Vagina (tissue), 2 donors: Measurements from ENCODE around the gene PGBD5. TPM values are rescaled to one million over a fixed set of nuclear protein-coding genes. Genes with fewer than 3 reads are reported as not detected.

Experiments used
- DNase-seq, 2 donors: peaks; one replicate each; pipeline ENCODE4 v3.0.0-alpha.2; 2017; ENCODE audit errors: extremely low spot score in 2 of 2
- H3K27ac ChIP-seq: fragments of 200-600 bp; sonication (generic); one replicate; pipeline ENCODE4 v1.5.1; 2019
- H3K27me3 ChIP-seq: fragments of 200-600 bp; sonication (generic); one replicate; pipeline ENCODE4 v1.5.1; 2019
- H3K36me3 ChIP-seq, 2 donors: fragments of 200-600 bp; sonication (generic); one replicate each; pipeline ENCODE4 v1.5.1; 2017 to 2019
- H3K4me1 ChIP-seq: fragments of 200-600 bp; sonication (generic); one replicate; pipeline ENCODE4 v1.5.1; 2019
- H3K4me3 ChIP-seq, 2 donors: fragments of 200-600 bp; sonication (generic); 1 replicate in 1 of 2; 2 replicates in 1 of 2; pipeline ENCODE4 v1.5.1; 2016 to 2019
- H3K9me3 ChIP-seq: fragments of 200-600 bp; sonication (generic); one replicate; pipeline ENCODE4 v1.5.1; 2019
- CTCF ChIP-seq, 3 experiments: fragments of 450-650 bp in 2 of 3; fragments of 200-600 bp in 1 of 3; sonication (generic) in 1 of 3; IDR thresholded peaks; one replicate each; pipeline ENCODE4 v1.5.1; 2017 to 2019; ENCODE audit warnings: antibody characterized with exemption in 3 of 3, mild to moderate bottlenecking in 2 of 3, moderate library complexity in 2 of 3
- POLR2A ChIP-seq, 2 donors: fragments of 450-650 bp; IDR thresholded peaks; one replicate each; pipeline ENCODE4 v1.6.1; 2017; ENCODE audit warnings: antibody characterized with exemption in 2 of 2, mild to moderate bottlenecking in 2 of 2, moderate library complexity in 2 of 2
- POLR2AphosphoS5 ChIP-seq, 2 donors: sonication (generic); formaldehyde crosslinking; IDR thresholded peaks; one replicate each; pipeline ENCODE4 v1.9.0; 2017; ENCODE audit warnings: antibody characterized with exemption in 2 of 2, mild to moderate bottlenecking in 2 of 2, low read depth in 1 of 2; ENCODE audit not compliant: insufficient read depth in 1 of 2
- intact Hi-C: fragments of 100-400 bp; cut with DNase I; formaldehyde crosslinking; loops from one replicate; pipeline ENCODE4 v1.15.1; 2023
- total RNA-seq: library from RNA; depleted of rRNA; stranded (reverse); fragments of >200 nt; gene quantifications from one replicate; pipeline ENCODE4 v1.2.3, GENCODE V29; 2016

The PGBD5 gene
- total RNA-seq, 1 donor from 2014 or later: 0.98 TPM

- DNase-seq: no peak
- Histone ChIP-seq H3K36me3 (no peaks in the 10 kb centered on the region), H3K4me3 (no peak overlapping the region), H3K9me3 (no peaks in the 10 kb centered on the region), H3K27me3 (no peaks in the 10 kb centered on the region), H3K27ac (peak overlapping the region; percentile 19), H3K4me1 (peaks cover 29% of the 10 kb centered on the region)
- TF ChIP-seq POLR2A (IDR thresholded peaks at IDR 0.05) (no peak), POLR2AphosphoS5 (IDR thresholded peaks at IDR 0.05; ENCODE audit: insufficient read depth in 1 of 2, low read depth in 1 of 2) (no peak), CTCF (IDR thresholded peaks at IDR 0.05) (no peak)
- intact Hi-C loops: no loop called here
Measured at GRCh38 chr1:230352537-230352936, 73.6 kb downstream of the PGBD5 start.

- Histone ChIP-seq H3K4me3 (no peak overlapping the region), H3K27ac (peak overlapping the region; percentile 7), H3K4me1 (peaks cover 29% of the 10 kb centered on the region), H3K36me3 (no peaks in the 10 kb centered on the region), H3K27me3 (no peaks in the 10 kb centered on the region), H3K9me3 (no peaks in the 10 kb centered on the region)
- DNase-seq: no peak
- TF ChIP-seq POLR2A (IDR thresholded peaks at IDR 0.05) (no peak), POLR2AphosphoS5 (IDR thresholded peaks at IDR 0.05; ENCODE audit: insufficient read depth in 1 of 2, low read depth in 1 of 2) (no peak), CTCF (IDR thresholded peaks at IDR 0.05) (no peak)
- intact Hi-C loops: no loop called here
Measured at GRCh38 chr1:230351983-230352382, 74.1 kb downstream of the PGBD5 start.

- TF ChIP-seq POLR2AphosphoS5 (IDR thresholded peaks at IDR 0.05; ENCODE audit: insufficient read depth in 1 of 2, low read depth in 1 of 2): no peak
- TF ChIP-seq CTCF (IDR thresholded peaks at IDR 0.05): no peak
- no peak for TF ChIP-seq POLR2A (IDR thresholded peaks at IDR 0.05)
- no peaks in the 10 kb centered on the region for H3K27me3 ChIP-seq
Measured at GRCh38 chr1:230351514-230351913, 74.6 kb downstream of the PGBD5 start.

GRCh38 chr1:230350208-230350921 is 75.8 kb downstream of the PGBD5 start:
- DNase-seq: no peak
- H3K9me3 ChIP-seq: no peaks in the 10 kb centered on the region
- H3K4me1 ChIP-seq: peaks cover 29% of the 10 kb centered on the region
- peak overlapping the region; percentile 30 for H3K27ac ChIP-seq
- no peaks in the 10 kb centered on the region for H3K36me3 ChIP-seq
- no peak for TF ChIP-seq CTCF (IDR thresholded peaks at IDR 0.05)
- H3K27me3 ChIP-seq: no peaks in the 10 kb centered on the region
- no peak overlapping the region for H3K4me3 ChIP-seq
- intact Hi-C loops: no loop called here

More at GRCh38 chr1:230351514-230351913, 74.6 kb downstream of the PGBD5 start:
- Histone ChIP-seq H3K4me3 (no peak overlapping the region), H3K9me3 (no peaks in the 10 kb centered on the region), H3K36me3 (no peaks in the 10 kb centered on the region), H3K27ac (peak overlapping the region; percentile 23), H3K4me1 (peaks cover 29% of the 10 kb centered on the region)
- no peak for DNase-seq
- intact Hi-C loops: no loop called here

- intact Hi-C loops: no loop called here
- no peak overlapping the region for H3K27ac ChIP-seq
Measured at GRCh38 chr1:230349020-230349393, 77.1 kb downstream of the PGBD5 start.

More at GRCh38 chr1:230349020-230349393, 77.1 kb downstream of the PGBD5 start:
- Histone ChIP-seq H3K9me3 (no peaks in the 10 kb centered on the region), H3K36me3 (no peaks in the 10 kb centered on the region), H3K4me3 (no peak overlapping the region), H3K4me1 (peaks cover 27% of the 10 kb centered on the region), H3K27me3 (no peaks in the 10 kb centered on the region)
- DNase-seq: no peak
- TF ChIP-seq CTCF (IDR thresholded peaks at IDR 0.05) (no peak), POLR2A (IDR thresholded peaks at IDR 0.05) (no peak), POLR2AphosphoS5 (IDR thresholded peaks at IDR 0.05; ENCODE audit: insufficient read depth in 1 of 2, low read depth in 1 of 2) (no peak)
